Mesenchymal stem cell (in vitro differentiated cells and primary cell): ENCODE measurements around the gene DLX6.

Source experiments
- DNase-seq: peaks from one replicate; pipeline ENCODE4 v3.0.0-alpha.2; 2013
- H2AFZ ChIP-seq: one replicate; pipeline ENCODE4 v1.6.1; 2013; ENCODE audit warnings: low read depth, mild to moderate bottlenecking, control low read depth, inconsistent platforms, low read length, moderate library complexity
- H2AK5ac ChIP-seq: 2 replicates; pipeline ENCODE4 v1.6.1; 2013; ENCODE audit warnings: low read length, moderate library complexity, mild to moderate bottlenecking, inconsistent platforms; ENCODE audit not compliant: severe bottlenecking
- H2BK120ac ChIP-seq: one replicate; pipeline ENCODE4 v1.6.1; 2013; ENCODE audit warnings: low read depth, mild to moderate bottlenecking, inconsistent platforms, low read length, moderate library complexity
- H2BK12ac ChIP-seq, 2 experiments: one replicate each; pipeline ENCODE4 v1.6.1; 2013; ENCODE audit warnings: inconsistent platforms in 2 of 2, low read length in 2 of 2, mild to moderate bottlenecking in 2 of 2, moderate library complexity in 2 of 2, control low read depth in 1 of 2
- H2BK15ac ChIP-seq: one replicate; pipeline ENCODE4 v1.6.1; 2013; ENCODE audit warnings: mild to moderate bottlenecking, low read depth, inconsistent platforms; ENCODE audit not compliant: poor library complexity, severe bottlenecking
- H2BK5ac ChIP-seq: 2 replicates; pipeline ENCODE4 v1.6.1; 2013; ENCODE audit warnings: low read depth, mild to moderate bottlenecking, low read length, control low read depth, inconsistent platforms; ENCODE audit not compliant: poor library complexity, severe bottlenecking
- H3K14ac ChIP-seq, 2 experiments: one replicate each; pipeline ENCODE4 v1.6.1; 2013; ENCODE audit warnings: inconsistent platforms in 2 of 2, low read length in 2 of 2, control low read depth in 1 of 2, mild to moderate bottlenecking in 1 of 2, moderate library complexity in 1 of 2
- H3K18ac ChIP-seq, 2 experiments: one replicate each; pipeline ENCODE4 v1.6.1; 2013; ENCODE audit warnings: inconsistent platforms in 2 of 2, low read length in 2 of 2, control low read depth in 1 of 2, low read depth in 1 of 2, mild to moderate bottlenecking in 1 of 2
- H3K23ac ChIP-seq, 2 experiments: one replicate each; pipeline ENCODE4 v1.6.1; 2013; ENCODE audit warnings: inconsistent platforms in 2 of 2, low read length in 2 of 2, mild to moderate bottlenecking in 2 of 2, moderate library complexity in 2 of 2, control low read depth in 1 of 2
- H3K27ac ChIP-seq: 2 replicates; pipeline ENCODE4 v1.5.1; 2013; ENCODE audit warnings: mild to moderate bottlenecking, moderate library complexity, low read length, control low read depth, inconsistent platforms; ENCODE audit not compliant: poor library complexity, severe bottlenecking
- H3K27me3 ChIP-seq, 2 experiments: 2 replicates each; pipeline versions ENCODE4 v1.6.1 to v1.7.0; 2013; ENCODE audit warnings: low read length in 2 of 2, mild to moderate bottlenecking in 2 of 2, moderate library complexity in 2 of 2, control low read depth in 1 of 2, inconsistent platforms in 1 of 2; ENCODE audit not compliant: control insufficient read depth in 1 of 2, insufficient read depth in 1 of 2
- H3K36me3 ChIP-seq, 2 experiments: 2 replicates each; pipeline versions ENCODE4 v1.6.1 to v1.7.0; 2013; ENCODE audit warnings: low read length in 2 of 2, control low read depth in 1 of 2, inconsistent platforms in 1 of 2, low read depth in 1 of 2, mild to moderate bottlenecking in 1 of 2; ENCODE audit not compliant: insufficient read depth in 2 of 2, control insufficient read depth in 1 of 2
- H3K4ac ChIP-seq, 2 experiments: one replicate each; pipeline ENCODE4 v1.6.1; 2013; ENCODE audit warnings: inconsistent platforms in 2 of 2, low read length in 2 of 2, mild to moderate bottlenecking in 2 of 2, moderate library complexity in 2 of 2, control low read depth in 1 of 2, low read depth in 1 of 2
- H3K4me1 ChIP-seq: 2 replicates; pipeline ENCODE4 v1.6.1; 2013; ENCODE audit warnings: low read depth, low read length, control low read depth; ENCODE audit not compliant: control insufficient read depth, insufficient read depth
- H3K4me2 ChIP-seq: 2 replicates; pipeline ENCODE4 v1.6.1; 2013; ENCODE audit warnings: low read length, mild to moderate bottlenecking, inconsistent platforms; ENCODE audit not compliant: poor library complexity, severe bottlenecking
- H3K4me3 ChIP-seq, 2 experiments: 2 replicates each; pipeline versions ENCODE4 v1.5.1 to v1.7.0; 2013; ENCODE audit warnings: low read length in 2 of 2, mild to moderate bottlenecking in 2 of 2, control low read depth in 1 of 2, low read depth in 1 of 2; ENCODE audit not compliant: insufficient read depth in 1 of 2
- H3K79me1 ChIP-seq: replicated peaks from 2 replicates; pipeline ENCODE4 v1.6.1; 2013; ENCODE audit warnings: mild to moderate bottlenecking, control low read depth, low read length, inconsistent platforms; ENCODE audit not compliant: poor library complexity, severe bottlenecking
- H3K9ac ChIP-seq: 2 replicates; pipeline ENCODE4 v1.7.0; 2013; ENCODE audit warnings: mild to moderate bottlenecking, low read length, moderate library complexity
- H3K9me3 ChIP-seq: 2 replicates; pipeline ENCODE4 v1.7.0; 2013; ENCODE audit warnings: mild to moderate bottlenecking, low read length; ENCODE audit not compliant: control insufficient read depth
- H4K8ac ChIP-seq: one replicate; pipeline ENCODE4 v1.6.1; 2013; ENCODE audit warnings: inconsistent platforms, mild to moderate bottlenecking, low read length, moderate library complexity
- H4K91ac ChIP-seq: one replicate; pipeline ENCODE4 v1.6.1; 2013; ENCODE audit warnings: mild to moderate bottlenecking, low read length, inconsistent platforms
- WGBS: methylation state at CpG from one replicate; pipeline ENCODE4 v1.1.7; 2013; ENCODE audit warnings: mixed read lengths; 5-methylcytosine and 5-hydroxymethylcytosine counted together

DLX6 gene

GRCh38 chr7:97013845-97014134 is 8.4 kb downstream of the DLX6 start:
- Histone ChIP-seq H3K4me3 (no peak overlapping the region), H4K8ac (no peak overlapping the region), H3K79me1 (no peaks in the 10 kb centered on the region), H3K4me1 (peaks cover 9% of the 10 kb centered on the region), H2BK12ac (no peak overlapping the region), H2BK5ac (no peak overlapping the region), H3K18ac (no peak overlapping the region), H3K23ac (no peak overlapping the region), H2AK5ac (no peak overlapping the region), H2AFZ (no peak overlapping the region), H3K4ac (no peak overlapping the region), H3K27ac (no peak overlapping the region), H3K14ac (no peak overlapping the region), H2BK15ac (no peak overlapping the region), H3K9me3 (peaks cover 5% of the 10 kb centered on the region), H3K27me3 (peaks cover 98 to 99% of the 10 kb centered on the region in 2 experiments), H2BK120ac (no peak overlapping the region), H3K9ac (no peak overlapping the region), H3K36me3 (no peaks in the 10 kb centered on the region), H3K4me2 (no peak overlapping the region), H4K91ac (no peak overlapping the region)
- no peak for DNase-seq
- WGBS = no CpG with 5 or more reads among the region's 1 CpG

- 15% methylated on average over 3 of the region's 5 CpGs for WGBS
Measured at GRCh38 chr7:97014145-97014750, 8.9 kb downstream of the DLX6 start.

GRCh38 chr7:97015279-97015678 is 9.9 kb downstream of the DLX6 start:
- peaks cover under 1% of the 10 kb centered on the region for H3K9me3 ChIP-seq
- H3K23ac ChIP-seq = no peak overlapping the region
- 33% methylated on average over 2 of the region's 3 CpGs for WGBS
- no peak overlapping the region for H3K9ac ChIP-seq
- H2BK12ac ChIP-seq = no peak overlapping the region
- no peak overlapping the region for H2BK5ac ChIP-seq
- H3K36me3 ChIP-seq = no peaks in the 10 kb centered on the region
- H3K14ac ChIP-seq = no peak overlapping the region
- H4K91ac ChIP-seq = no peak overlapping the region
- no peaks in the 10 kb centered on the region for H3K79me1 ChIP-seq
- H2BK120ac ChIP-seq = no peak overlapping the region
- no peak overlapping the region for H4K8ac ChIP-seq
- peaks cover 98 to 100% of the 10 kb centered on the region in 2 experiments for H3K27me3 ChIP-seq
- DNase-seq = no peak
- no peak overlapping the region for H3K4me2 ChIP-seq
- no peak overlapping the region for H3K27ac ChIP-seq
- no peak overlapping the region for H3K18ac ChIP-seq
- H2BK15ac ChIP-seq = no peak overlapping the region
- H3K4me1 ChIP-seq = peaks cover 9% of the 10 kb centered on the region
- no peak overlapping the region for H3K4me3 ChIP-seq
- no peak overlapping the region for H2AK5ac ChIP-seq
- no peak overlapping the region for H3K4ac ChIP-seq
- no peak overlapping the region for H2AFZ ChIP-seq

More at GRCh38 chr7:97014145-97014750, 8.9 kb downstream of the DLX6 start:
- Histone ChIP-seq H3K18ac (no peak overlapping the region), H3K36me3 (no peaks in the 10 kb centered on the region), H2BK120ac (no peak overlapping the region), H4K8ac (no peak overlapping the region), H2BK12ac (no peak overlapping the region), H2BK5ac (no peak overlapping the region), H3K27ac (no peak overlapping the region), H3K79me1 (no peaks in the 10 kb centered on the region), H3K27me3 (peaks cover 98 to 100% of the 10 kb centered on the region in 2 experiments), H3K4me2 (no peak overlapping the region), H4K91ac (no peak overlapping the region), H2AFZ (no peak overlapping the region), H2BK15ac (no peak overlapping the region), H3K4ac (no peak overlapping the region), H3K14ac (no peak overlapping the region), H3K9me3 (peaks cover 5% of the 10 kb centered on the region), H3K23ac (no peak overlapping the region), H3K4me3 (no peak overlapping the region), H2AK5ac (no peak overlapping the region), H3K4me1 (peaks cover 9% of the 10 kb centered on the region), H3K9ac (no peak overlapping the region)
- DNase-seq = no peak

- Histone ChIP-seq H3K4me2 (no peak overlapping the region), H4K91ac (no peak overlapping the region), H3K27me3 (peaks cover 98 to 100% of the 10 kb centered on the region in 2 experiments), H3K14ac (no peak overlapping the region), H2BK12ac (no peak overlapping the region), H3K9ac (no peak overlapping the region), H4K8ac (no peak overlapping the region), H3K79me1 (no peaks in the 10 kb centered on the region), H2AK5ac (no peak overlapping the region), H2BK120ac (no peak overlapping the region), H3K23ac (no peak overlapping the region), H3K4ac (no peak overlapping the region), H2BK5ac (no peak overlapping the region), H3K18ac (no peak overlapping the region), H3K36me3 (no peaks in the 10 kb centered on the region), H3K4me1 (peaks cover 11% of the 10 kb centered on the region), H2BK15ac (no peak overlapping the region), H3K9me3 (no peaks in the 10 kb centered on the region), H2AFZ (no peak overlapping the region), H3K27ac (no peak overlapping the region), H3K4me3 (no peak overlapping the region)
- 10% methylated on average over 8 of the region's 12 CpGs for WGBS
- DNase-seq = no peak
Measured at GRCh38 chr7:97015756-97016380, 10.5 kb downstream of the DLX6 start.
